HepG2 (cell line): ENCODE measurements around the gene NKD1. TPM values are rescaled to one million over a fixed set of nuclear protein-coding genes. Genes with fewer than 3 reads are reported as not detected.

Experiments used
- AGO2 ChIP-seq: fragments of 200-400 bp; formaldehyde crosslinking; optimal IDR thresholded peaks from 2 replicates; pipeline ENCODE3; 2017; ENCODE audit warnings: mild to moderate bottlenecking, low read depth, low read length, moderate library complexity
- AKAP8 ChIP-seq: sonication (generic); formaldehyde crosslinking; IDR thresholded peaks from 2 replicates; pipeline ENCODE4 v1.5.1; 2020; ENCODE audit warnings: mild to moderate bottlenecking, missing genetic modification reagents
- MYNN ChIP-seq: sonication (generic); formaldehyde crosslinking; IDR thresholded peaks from 2 replicates; pipeline ENCODE4 v1.4.0; 2020; ENCODE audit warnings: mild to moderate bottlenecking, low read depth, missing genetic modification reagents
- POLR2G ChIP-seq: fragments of 200-400 bp; formaldehyde crosslinking; IDR thresholded peaks from 2 replicates; pipeline ENCODE4 v1.6.1; 2018; ENCODE audit warnings: mild to moderate bottlenecking, low read depth, low read length, moderate library complexity
- RBFOX2 ChIP-seq: fragments of 200-400 bp; formaldehyde crosslinking; IDR thresholded peaks from 2 replicates; pipeline ENCODE4 v1.6.1; 2017; ENCODE audit warnings: low read depth, mild to moderate bottlenecking, low read length
- RBM22 ChIP-seq: fragments of 200-400 bp; formaldehyde crosslinking; optimal IDR thresholded peaks from 2 replicates; pipeline ENCODE3; 2017; ENCODE audit warnings: mild to moderate bottlenecking, low read length, moderate library complexity
- REPIN1 ChIP-seq: sonication (generic); formaldehyde crosslinking; IDR thresholded peaks from 2 replicates; pipeline ENCODE4 v1.8.0; 2022; ENCODE audit warnings: missing genetic modification reagents, low read depth, mild to moderate bottlenecking, borderline replicate concordance
- SIX4 ChIP-seq: sonication (generic); formaldehyde crosslinking; IDR thresholded peaks from 2 replicates; pipeline ENCODE4 v1.4.0; 2020; ENCODE audit warnings: missing genetic modification reagents
- TARDBP ChIP-seq: sonication (generic); formaldehyde crosslinking; IDR thresholded peaks from 2 replicates; pipeline ENCODE4 v1.8.0; 2022; ENCODE audit warnings: mild to moderate bottlenecking, missing genetic modification reagents
- ZNF687 ChIP-seq: sonication (generic); formaldehyde crosslinking; IDR thresholded peaks from 2 replicates; pipeline ENCODE4 v1.5.1; 2020; ENCODE audit warnings: mild to moderate bottlenecking, missing genetic modification reagents, moderate library complexity
- polyA plus RNA-seq, 8 experiments: library from polyadenylated mRNA; depleted of rRNA in 3 of 8; stranded (reverse) in 7 of 8; unstranded in 1 of 8; fragments of >200 nt; fragmentation: Illumina TruSeq in 4 of 8; extraction: Trizol in 4 of 8; gene quantifications; 2 replicates each; pipeline versions ENCODE4 v1.2.1 to v1.2.3, GENCODE V29; 2011 to 2016; ENCODE audit warnings: low read depth in 4 of 8, missing spikeins in 1 of 8, mixed read lengths in 1 of 8; ENCODE audit not compliant: insufficient read depth in 1 of 8
- total RNA-seq, 5 experiments: library from RNA; depleted of rRNA; stranded (reverse); fragments of >200 nt; fragmentation: Illumina TruSeq; extraction: Trizol; gene quantifications; 2 replicates each; pipeline ENCODE4 v1.2.3, GENCODE V29; 2016; ENCODE audit warnings: low read depth in 1 of 5
- TF ChIP-seq, protein P1 (sequence below): sonication (generic); formaldehyde crosslinking; IDR thresholded peaks from 2 replicates; pipeline ENCODE4 v1.4.0; 2020; ENCODE audit warnings: missing genetic modification reagents, mild to moderate bottlenecking, borderline replicate concordance
- TF ChIP-seq, protein P2 (sequence below): sonication (generic); formaldehyde crosslinking; IDR thresholded peaks from 2 replicates; pipeline ENCODE4; 2020; ENCODE audit warnings: missing genetic modification reagents, mild to moderate bottlenecking, borderline replicate concordance

NKD1 gene
- total and polyA plus RNA-seq, 2 of the 13 experiments (the other 11 are each of a cell fraction or from before 2014, with no cell fraction given): 70.4 to 121 TPM

DNA sequence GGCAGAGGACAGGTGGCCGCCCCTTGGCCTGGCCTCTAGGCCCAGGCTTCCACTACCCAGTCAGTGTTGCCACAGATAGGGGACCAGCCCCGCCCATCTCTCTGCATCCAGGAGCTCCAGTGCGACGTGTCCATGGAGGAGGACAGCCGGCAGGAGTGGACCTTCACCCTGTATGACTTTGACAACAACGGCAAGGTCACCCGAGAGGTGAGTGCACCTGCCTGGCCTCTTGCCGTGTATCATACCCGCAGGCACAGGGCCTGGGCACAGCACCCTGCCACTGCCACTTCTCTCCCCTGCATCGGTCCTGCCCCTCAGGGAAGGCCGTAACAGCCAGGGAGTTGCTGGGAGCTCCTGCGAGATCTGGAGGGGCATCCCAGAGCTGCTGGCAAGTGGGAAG is 77.2 kb downstream of the NKD1 start (continued):
- peak; percentile 44 for TF ChIP-seq ZNF687 (CRISPR knock-in tag)
- TF ChIP-seq, protein P1, sequence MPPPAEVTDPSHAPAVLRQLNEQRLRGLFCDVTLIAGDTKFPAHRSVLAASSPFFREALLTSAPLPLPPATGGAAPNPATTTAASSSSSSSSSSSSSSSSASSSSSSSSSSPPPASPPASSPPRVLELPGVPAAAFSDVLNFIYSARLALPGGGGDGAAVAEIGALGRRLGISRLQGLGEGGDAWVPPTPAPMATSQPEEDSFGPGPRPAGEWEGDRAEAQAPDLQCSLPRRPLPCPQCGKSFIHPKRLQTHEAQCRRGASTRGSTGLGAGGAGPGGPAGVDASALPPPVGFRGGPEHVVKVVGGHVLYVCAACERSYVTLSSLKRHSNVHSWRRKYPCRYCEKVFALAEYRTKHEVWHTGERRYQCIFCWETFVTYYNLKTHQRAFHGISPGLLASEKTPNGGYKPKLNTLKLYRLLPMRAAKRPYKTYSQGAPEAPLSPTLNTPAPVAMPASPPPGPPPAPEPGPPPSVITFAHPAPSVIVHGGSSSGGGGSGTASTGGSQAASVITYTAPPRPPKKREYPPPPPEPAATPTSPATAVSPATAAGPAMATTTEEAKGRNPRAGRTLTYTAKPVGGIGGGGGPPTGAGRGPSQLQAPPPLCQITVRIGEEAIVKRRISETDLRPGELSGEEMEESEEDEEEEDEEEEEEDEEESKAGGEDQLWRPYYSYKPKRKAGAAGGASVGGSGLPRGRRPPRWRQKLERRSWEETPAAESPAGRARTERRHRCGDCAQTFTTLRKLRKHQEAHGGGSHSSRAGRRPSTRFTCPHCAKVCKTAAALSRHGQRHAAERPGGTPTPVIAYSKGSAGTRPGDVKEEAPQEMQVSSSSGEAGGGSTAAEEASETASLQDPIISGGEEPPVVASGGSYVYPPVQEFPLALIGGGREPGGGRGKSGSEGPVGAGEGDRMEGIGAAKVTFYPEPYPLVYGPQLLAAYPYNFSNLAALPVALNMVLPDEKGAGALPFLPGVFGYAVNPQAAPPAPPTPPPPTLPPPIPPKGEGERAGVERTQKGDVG (CRISPR knock-in tag): 0 out of 2 replicates have a peak, but pooled peaks have one; percentile 29
- TF ChIP-seq REPIN1: 0 out of 2 replicates have a peak, but pooled peaks have one; percentile 34
- peak; percentile 0; the same call in 1 of the 2 replicates for TF ChIP-seq POLR2G
- TF ChIP-seq AGO2: peak; percentile 99
- TF ChIP-seq TARDBP (CRISPR knock-in tag): peak; percentile 71; the same call in 1 of the 2 replicates
- TF ChIP-seq MYNN (CRISPR knock-in tag): no peak
- peak; percentile 89 for TF ChIP-seq RBM22
- TF ChIP-seq RBFOX2: 0 out of 2 replicates have a peak, but pooled peaks have one; percentile 12
- no peak for TF ChIP-seq SIX4 (CRISPR knock-in tag)
- TF ChIP-seq AKAP8 (CRISPR knock-in tag): peak; percentile 23; the same call in 1 of the 2 replicates
- TF ChIP-seq, protein P2, sequence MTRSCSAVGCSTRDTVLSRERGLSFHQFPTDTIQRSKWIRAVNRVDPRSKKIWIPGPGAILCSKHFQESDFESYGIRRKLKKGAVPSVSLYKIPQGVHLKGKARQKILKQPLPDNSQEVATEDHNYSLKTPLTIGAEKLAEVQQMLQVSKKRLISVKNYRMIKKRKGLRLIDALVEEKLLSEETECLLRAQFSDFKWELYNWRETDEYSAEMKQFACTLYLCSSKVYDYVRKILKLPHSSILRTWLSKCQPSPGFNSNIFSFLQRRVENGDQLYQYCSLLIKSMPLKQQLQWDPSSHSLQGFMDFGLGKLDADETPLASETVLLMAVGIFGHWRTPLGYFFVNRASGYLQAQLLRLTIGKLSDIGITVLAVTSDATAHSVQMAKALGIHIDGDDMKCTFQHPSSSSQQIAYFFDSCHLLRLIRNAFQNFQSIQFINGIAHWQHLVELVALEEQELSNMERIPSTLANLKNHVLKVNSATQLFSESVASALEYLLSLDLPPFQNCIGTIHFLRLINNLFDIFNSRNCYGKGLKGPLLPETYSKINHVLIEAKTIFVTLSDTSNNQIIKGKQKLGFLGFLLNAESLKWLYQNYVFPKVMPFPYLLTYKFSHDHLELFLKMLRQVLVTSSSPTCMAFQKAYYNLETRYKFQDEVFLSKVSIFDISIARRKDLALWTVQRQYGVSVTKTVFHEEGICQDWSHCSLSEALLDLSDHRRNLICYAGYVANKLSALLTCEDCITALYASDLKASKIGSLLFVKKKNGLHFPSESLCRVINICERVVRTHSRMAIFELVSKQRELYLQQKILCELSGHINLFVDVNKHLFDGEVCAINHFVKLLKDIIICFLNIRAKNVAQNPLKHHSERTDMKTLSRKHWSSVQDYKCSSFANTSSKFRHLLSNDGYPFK (CRISPR knock-in tag): no peak
